Measurements from ENCODE around the gene ACADVL. TPM values are rescaled to one million over a fixed set of nuclear protein-coding genes. Genes with fewer than 3 reads are reported as not detected.

ACADVL gene
- total and polyA plus RNA-seq, 9 donors: 251 to 312 (median 282) TPM

GRCh38 chr17:7249214-7249613, 29.5 kb downstream of the ACADVL start:
- peaks cover 32% of the 10 kb centered on the region for H3K36me3 ChIP-seq (ENCODE audit: control insufficient read depth, insufficient read depth, low read length)
- no peaks in the 10 kb centered on the region for H3K27me3 ChIP-seq (ENCODE audit: control insufficient read depth, insufficient read depth, low read length)
- peak overlapping the region; percentile 99 for H3K27ac ChIP-seq (ENCODE audit: low read length)
- peak; percentile 53 for DNase-seq
- no peaks in the 10 kb centered on the region for H3K9me3 ChIP-seq (replicated peaks; ENCODE audit: control insufficient read depth, low read depth, low read length)
- 90% methylated on average over 4 of the region's 6 CpGs for WGBS (ENCODE audit: insufficient coverage)
- peaks cover 28% of the 10 kb centered on the region for H3K4me1 ChIP-seq (ENCODE audit: control insufficient read depth, insufficient read depth, low read length)
- H3K4me3 ChIP-seq (ENCODE audit: low read length): peak overlapping the region; percentile 17

DNA sequence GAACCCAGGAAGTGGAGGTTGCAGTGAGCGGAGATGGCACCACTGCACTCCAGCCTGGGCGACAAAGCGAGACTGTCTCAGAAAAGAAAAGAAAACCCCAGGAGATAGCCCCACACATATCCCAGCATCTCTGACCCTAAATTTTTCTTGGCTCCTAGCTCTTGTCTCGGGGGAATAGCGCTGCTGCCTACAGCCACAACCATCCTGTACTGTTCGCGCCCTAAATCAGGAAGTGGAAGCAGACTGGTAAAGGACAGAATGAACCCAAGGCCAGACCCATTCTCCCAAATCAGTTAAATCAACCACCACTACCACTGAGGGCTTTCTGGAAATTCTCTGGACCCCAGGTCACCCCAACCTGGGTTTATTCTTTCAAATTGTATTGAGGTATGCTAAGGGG, 30.1 kb downstream of the ACADVL start:
- H3K4me3 ChIP-seq (ENCODE audit: low read length): peak overlapping the region; percentile 76
- H3K9me3 ChIP-seq (replicated peaks; ENCODE audit: control insufficient read depth, low read depth, low read length): no peaks in the 10 kb centered on the region
- no CpG with 5 or more reads among the region's 7 CpGs for WGBS (ENCODE audit: insufficient coverage)
- peak overlapping the region; percentile 99 for H3K27ac ChIP-seq (ENCODE audit: low read length)
- DNase-seq: peak; percentile 30
- H3K27me3 ChIP-seq (ENCODE audit: control insufficient read depth, insufficient read depth, low read length): no peaks in the 10 kb centered on the region
- H3K36me3 ChIP-seq (ENCODE audit: control insufficient read depth, insufficient read depth, low read length): peaks cover 31% of the 10 kb centered on the region
- peaks cover 28% of the 10 kb centered on the region for H3K4me1 ChIP-seq (ENCODE audit: control insufficient read depth, insufficient read depth, low read length)

GRCh38 chr17:7250695-7251627, 31.2 kb downstream of the ACADVL start:
- under 1% methylated on average over 51 of the region's 55 CpGs for WGBS (ENCODE audit: insufficient coverage)
- H3K27me3 ChIP-seq (ENCODE audit: control insufficient read depth, insufficient read depth, low read length): no peaks in the 10 kb centered on the region
- DNase-seq: peak; percentile 62
- peak overlapping the region; percentile 76 for H3K4me3 ChIP-seq (ENCODE audit: low read length)
- H3K27ac ChIP-seq (ENCODE audit: low read length): peak overlapping the region; percentile 99
- H3K9me3 ChIP-seq (replicated peaks; ENCODE audit: control insufficient read depth, low read depth, low read length): no peaks in the 10 kb centered on the region
- peaks cover 28% of the 10 kb centered on the region for H3K4me1 ChIP-seq (ENCODE audit: control insufficient read depth, insufficient read depth, low read length)
- peaks cover 33% of the 10 kb centered on the region for H3K36me3 ChIP-seq (ENCODE audit: control insufficient read depth, insufficient read depth, low read length)

GRCh38 chr17:7251661-7252175, 32.0 kb downstream of the ACADVL start, which contains the start of gene CTDNEP1:
Gene CTDNEP1, minus strand, starts transcription at chr17:7251734. Its CDS starts 438 bp downstream, at chr17:7251296.
- H3K4me3 ChIP-seq (ENCODE audit: low read length): peak within 1 kb of the TSS; percentile 76
- H3K27ac ChIP-seq (ENCODE audit: low read length): peak within 1 kb of the TSS; percentile 99
- peak; percentile 100 for DNase-seq

DNA sequence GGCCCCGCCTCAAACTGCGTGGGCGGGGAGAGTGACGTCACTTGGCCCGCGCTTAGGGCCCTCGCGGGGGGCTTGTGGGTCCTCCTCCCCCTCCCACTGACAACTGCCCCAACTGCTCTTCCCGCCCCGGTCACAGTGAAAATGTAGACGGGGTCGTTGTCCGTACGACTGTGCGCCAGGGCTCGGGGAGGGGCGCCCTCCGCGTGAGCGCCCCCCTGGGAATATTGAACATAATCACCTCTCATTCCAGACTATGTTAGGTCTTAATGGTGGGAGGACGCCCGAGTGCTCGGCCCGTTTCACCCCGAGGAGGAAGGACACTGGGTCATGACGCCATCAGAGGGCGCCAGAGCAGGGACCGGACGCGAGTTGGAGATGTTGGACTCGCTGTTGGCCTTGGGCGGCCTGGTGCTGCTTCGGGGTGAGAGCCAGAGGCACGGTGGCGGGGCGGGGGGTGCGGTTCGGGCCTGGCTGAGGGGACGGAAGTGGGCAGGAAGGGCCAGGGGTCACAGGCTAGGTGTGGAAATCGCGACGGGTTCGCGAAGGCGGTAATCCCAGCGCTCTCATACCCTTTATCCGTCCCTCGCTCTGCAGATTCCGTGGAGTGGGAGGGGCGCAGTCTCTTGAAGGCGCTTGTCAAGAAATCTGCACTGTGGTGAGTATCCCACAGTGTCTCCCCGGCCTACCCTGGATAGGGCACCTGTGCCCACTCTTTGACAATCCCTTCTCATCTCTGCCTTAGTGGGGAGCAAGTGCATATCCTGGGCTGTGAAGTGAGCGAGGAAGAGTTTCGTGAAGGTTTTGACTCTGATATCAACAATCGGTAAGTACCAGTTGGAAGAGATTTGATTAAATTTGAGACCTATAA, 32.7 kb downstream of the ACADVL start, which contains the start of gene ELP5:
TSS of gene ELP5 (plus strand) at position 40 of the 868 bp plus-strand sequence. CDS start at position 376, 336 bp downstream.
- 3% methylated on average over 25 of the region's 55 CpGs for WGBS (ENCODE audit: insufficient coverage)
- H3K4me3 ChIP-seq (ENCODE audit: low read length): peak within 1 kb of the TSS; percentile 76
- peak; percentile 98 for DNase-seq
- H3K27ac ChIP-seq (ENCODE audit: low read length): peak within 1 kb of the TSS; percentile 99
- H3K9me3 ChIP-seq (replicated peaks; ENCODE audit: control insufficient read depth, low read depth, low read length): no peaks in the 10 kb centered on the region
- H3K27me3 ChIP-seq (ENCODE audit: control insufficient read depth, insufficient read depth, low read length): no peaks in the 10 kb centered on the region
- H3K36me3 ChIP-seq (ENCODE audit: control insufficient read depth, insufficient read depth, low read length): peaks cover 35% of the 10 kb centered on the region
- H3K4me1 ChIP-seq (ENCODE audit: control insufficient read depth, insufficient read depth, low read length): peaks cover 28% of the 10 kb centered on the region

More at GRCh38 chr17:7251661-7252175, 32.0 kb downstream of the ACADVL start, which contains the start of gene CTDNEP1:
- no peaks in the 10 kb centered on the region for H3K9me3 ChIP-seq (replicated peaks; ENCODE audit: control insufficient read depth, low read depth, low read length)
- no peaks in the 10 kb centered on the region for H3K27me3 ChIP-seq (ENCODE audit: control insufficient read depth, insufficient read depth, low read length)
- peaks cover 33% of the 10 kb centered on the region for H3K36me3 ChIP-seq (ENCODE audit: control insufficient read depth, insufficient read depth, low read length)
- WGBS (ENCODE audit: insufficient coverage): 0% methylated on average over 26 of the region's 41 CpGs
- H3K4me1 ChIP-seq (ENCODE audit: control insufficient read depth, insufficient read depth, low read length): peaks cover 28% of the 10 kb centered on the region

GRCh38 chr17:7253082-7253481, 33.3 kb downstream of the ACADVL start:
- Histone ChIP-seq H3K27ac (ENCODE audit: low read length) (peak overlapping the region; percentile 99), H3K9me3 (replicated peaks; ENCODE audit: control insufficient read depth, low read depth, low read length) (no peaks in the 10 kb centered on the region), H3K4me1 (ENCODE audit: control insufficient read depth, insufficient read depth, low read length) (peaks cover 28% of the 10 kb centered on the region), H3K27me3 (ENCODE audit: control insufficient read depth, insufficient read depth, low read length) (no peaks in the 10 kb centered on the region), H3K4me3 (ENCODE audit: low read length) (peak overlapping the region; percentile 76), H3K36me3 (ENCODE audit: control insufficient read depth, insufficient read depth, low read length) (peaks cover 41% of the 10 kb centered on the region)
- WGBS (ENCODE audit: insufficient coverage): 75% methylated on average over 5 of the region's 5 CpGs
- DNase-seq: peak; percentile 9

- no peaks in the 10 kb centered on the region for H3K27me3 ChIP-seq (ENCODE audit: control insufficient read depth, insufficient read depth, low read length)
- peaks cover 51% of the 10 kb centered on the region for H3K36me3 ChIP-seq (ENCODE audit: control insufficient read depth, insufficient read depth, low read length)
- H3K4me3 ChIP-seq (ENCODE audit: low read length): no peak overlapping the region
- peaks cover 16% of the 10 kb centered on the region for H3K4me1 ChIP-seq (ENCODE audit: control insufficient read depth, insufficient read depth, low read length)
- WGBS (ENCODE audit: insufficient coverage): 90% methylated on average over 3 of the region's 4 CpGs
- H3K27ac ChIP-seq (ENCODE audit: low read length): no peak overlapping the region
- peak; percentile 4 for DNase-seq
- H3K9me3 ChIP-seq (replicated peaks; ENCODE audit: control insufficient read depth, low read depth, low read length): no peaks in the 10 kb centered on the region
These were observed 34.8 kb downstream of the ACADVL start for GRCh38 chr17:7254511-7254910.

DNA sequence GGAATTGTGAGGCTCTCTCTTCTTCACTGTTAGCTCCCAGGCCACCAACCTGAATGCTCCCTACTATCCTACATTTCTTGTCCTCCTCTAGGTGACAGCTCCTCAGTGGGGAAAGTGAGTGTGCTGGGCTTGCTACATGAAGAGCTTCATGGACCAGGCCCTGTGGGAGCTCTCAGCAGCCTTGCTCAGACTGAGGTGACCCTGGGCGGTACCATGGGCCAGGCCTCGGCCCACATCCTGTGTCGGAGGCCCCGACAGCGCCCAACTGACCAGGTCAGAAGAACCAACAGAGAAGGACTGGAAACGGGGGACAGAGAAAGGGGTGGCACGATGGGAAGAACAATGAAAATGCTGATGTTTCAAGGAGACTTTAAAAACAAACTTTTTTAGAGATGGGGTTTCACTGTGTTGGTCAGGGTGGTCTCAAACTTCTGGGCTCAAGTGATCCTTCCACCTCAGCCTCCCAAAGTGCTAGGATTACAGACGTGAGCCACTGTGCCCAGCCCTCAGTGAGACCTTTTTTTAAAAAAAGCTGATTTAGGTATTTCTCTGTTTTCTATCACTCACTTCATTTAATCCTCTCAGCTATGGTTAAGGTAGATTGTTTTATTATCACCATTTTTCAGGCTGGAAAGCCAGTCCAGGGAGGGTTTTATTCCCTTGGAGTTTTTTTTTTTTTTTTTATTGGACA, 37.2 kb downstream of the ACADVL start:
- Histone ChIP-seq H3K36me3 (ENCODE audit: control insufficient read depth, insufficient read depth, low read length) (peaks cover 53% of the 10 kb centered on the region), H3K4me3 (ENCODE audit: low read length) (no peak overlapping the region), H3K9me3 (replicated peaks; ENCODE audit: control insufficient read depth, low read depth, low read length) (no peaks in the 10 kb centered on the region), H3K4me1 (ENCODE audit: control insufficient read depth, insufficient read depth, low read length) (peaks cover 16% of the 10 kb centered on the region), H3K27me3 (ENCODE audit: control insufficient read depth, insufficient read depth, low read length) (peaks cover 19% of the 10 kb centered on the region), H3K27ac (ENCODE audit: low read length) (no peak overlapping the region)
- DNase-seq: no peak
- 85% methylated on average over 2 of the region's 8 CpGs for WGBS (ENCODE audit: insufficient coverage)

- Histone ChIP-seq H3K4me3 (ENCODE audit: low read length) (no peak overlapping the region), H3K27ac (ENCODE audit: low read length) (no peak overlapping the region), H3K4me1 (ENCODE audit: control insufficient read depth, insufficient read depth, low read length) (peaks cover 24% of the 10 kb centered on the region), H3K27me3 (ENCODE audit: control insufficient read depth, insufficient read depth, low read length) (peaks cover 39% of the 10 kb centered on the region), H3K9me3 (replicated peaks; ENCODE audit: control insufficient read depth, low read depth, low read length) (no peaks in the 10 kb centered on the region), H3K36me3 (ENCODE audit: control insufficient read depth, insufficient read depth, low read length) (peaks cover 52% of the 10 kb centered on the region)
- peak; percentile 7 for DNase-seq
- WGBS (ENCODE audit: insufficient coverage): 94% methylated on average over 6 of the region's 7 CpGs
These were observed 39.2 kb downstream of the ACADVL start for GRCh38 chr17:7258731-7259554.

All from muscle of leg (tissue), 11 donors.